Activated T-helper 9 cell treated with anti-CD3 and anti-CD28 coated beads, Interleukin-2, amount 50 U/mL, for 16 hours (primary cell): Measurements from ENCODE around the gene EFNA1.
"Not testable (repeated sequence)": the region's sequence is repeated elsewhere in the genome, so short reads cannot be mapped to it uniquely, and the experiment has no call there.

Experiments used
- DNase-seq: peaks from one replicate; pipeline ENCODE4 v3.0.0-alpha.2; 2020; ENCODE audit warnings: low read depth

The EFNA1 gene

GRCh38 chr1:155092641-155093040, 35.0 kb upstream of the EFNA1 start:
- no peak for DNase-seq

- no peak for DNase-seq
Observed at GRCh38 chr1:155093911-155094621, 33.6 kb upstream of the EFNA1 start.

- DNase-seq = no peak
Observed at GRCh38 chr1:155094622-155094948, 33.1 kb upstream of the EFNA1 start.

GRCh38 chr1:155099331-155099730, 28.3 kb upstream of the EFNA1 start:
- DNase-seq = no peak

- no peak for DNase-seq
Observed at GRCh38 chr1:155103325-155103724, 24.4 kb upstream of the EFNA1 start.

- no peak for DNase-seq
Observed at GRCh38 chr1:155104605-155105534, 22.8 kb upstream of the EFNA1 start.

- DNase-seq = no peak
Observed at GRCh38 chr1:155105604-155106011, 22.1 kb upstream of the EFNA1 start.

- DNase-seq = no peak
Observed at GRCh38 chr1:155106862-155107261, 20.8 kb upstream of the EFNA1 start.

- DNase-seq = no peak
Observed at GRCh38 chr1:155107309-155108264, 20.1 kb upstream of the EFNA1 start.

GRCh38 chr1:155108296-155108695, 19.4 kb upstream of the EFNA1 start:
- no peak for DNase-seq

- no peak for DNase-seq
Observed at GRCh38 chr1:155110381-155110780, 17.3 kb upstream of the EFNA1 start.

- DNase-seq = no peak
Observed at GRCh38 chr1:155110826-155111225, 16.9 kb upstream of the EFNA1 start.

- DNase-seq = no peak
Observed at GRCh38 chr1:155113450-155113980, 14.2 kb upstream of the EFNA1 start.

- no peak for DNase-seq
Observed at GRCh38 chr1:155116113-155116764, 11.4 kb upstream of the EFNA1 start.

- DNase-seq = no peak
Observed at GRCh38 chr1:155117610-155118009, 10.1 kb upstream of the EFNA1 start.

- not testable (repeated sequence) for DNase-seq
Observed at GRCh38 chr1:155118090-155118489, 9.6 kb upstream of the EFNA1 start.

- DNase-seq = no peak
Observed at GRCh38 chr1:155120253-155120652, 7.4 kb upstream of the EFNA1 start.

- no peak for DNase-seq
Observed at GRCh38 chr1:155121249-155121648, 6.4 kb upstream of the EFNA1 start.

GRCh38 chr1:155122308-155122707, 5.4 kb upstream of the EFNA1 start:
- no peak for DNase-seq

- no peak for DNase-seq
Observed at GRCh38 chr1:155123801-155124200, 3.9 kb upstream of the EFNA1 start.
